ENCODE data around the gene NR1H2.

NR1H2 gene

GRCh38 chr19:50414864-50415660, 38.8 kb downstream of the NR1H2 start:
- no peak overlapping the region for H3K4me3 ChIP-seq (ENCODE audit: control insufficient read depth, low read depth, low read length)
- DNase-seq (ENCODE audit: low read depth), result no peak
- TF ChIP-seq CTCF (IDR thresholded peaks at IDR 0.05; ENCODE audit: control insufficient read depth, insufficient read depth, low read depth, low read length, missing control alignments), result peak; percentile 89

- TF ChIP-seq CTCF (IDR thresholded peaks at IDR 0.05; ENCODE audit: control insufficient read depth, insufficient read depth, low read depth, low read length, missing control alignments), result no peak
- no peak for DNase-seq (ENCODE audit: low read depth)
- H3K4me3 ChIP-seq (ENCODE audit: control insufficient read depth, low read depth, low read length), result no peak overlapping the region
Observed at GRCh38 chr19:50415661-50416033, 39.4 kb downstream of the NR1H2 start.

- no peak for TF ChIP-seq CTCF (IDR thresholded peaks at IDR 0.05; ENCODE audit: control insufficient read depth, insufficient read depth, low read depth, low read length, missing control alignments)
- no peak overlapping the region for H3K4me3 ChIP-seq (ENCODE audit: control insufficient read depth, low read depth, low read length)
- no peak for DNase-seq (ENCODE audit: low read depth)
Observed at GRCh38 chr19:50416034-50416977, 40.0 kb downstream of the NR1H2 start.

GRCh38 chr19:50417111-50418081, 41.1 kb downstream of the NR1H2 start:
- TF ChIP-seq CTCF (IDR thresholded peaks at IDR 0.05; ENCODE audit: control insufficient read depth, insufficient read depth, low read depth, low read length, missing control alignments), result no peak
- no peak for DNase-seq (ENCODE audit: low read depth)
- no peak overlapping the region for H3K4me3 ChIP-seq (ENCODE audit: control insufficient read depth, low read depth, low read length)

- no peak within 1 kb of the TSS for H3K4me3 ChIP-seq (ENCODE audit: control insufficient read depth, low read depth, low read length)
- DNase-seq (ENCODE audit: low read depth), result no peak
- no peak for TF ChIP-seq CTCF (IDR thresholded peaks at IDR 0.05; ENCODE audit: control insufficient read depth, insufficient read depth, low read depth, low read length, missing control alignments)
Observed at GRCh38 chr19:50418176-50419021, 42.1 kb downstream of the NR1H2 start, which contains the start of gene SPIB. Gene SPIB (plus strand): TSS chr19:50418938. CDS start chr19:50418963, 25 bp downstream.

Data from AG09309 (cell line).